Epithelial cell of esophagus (primary cell): ENCODE data around the gene SLC2A9.
A peak's percentile ranks its signal among the peaks of the same experiment; 100 is the strongest.

Experiments used
- DNase-seq: peaks from one replicate; pipeline ENCODE4 v3.0.0; 2010; ENCODE audit warnings: low read depth
- H3K4me3 ChIP-seq: 2 replicates; pipeline ENCODE4 v1.5.1; 2011; ENCODE audit warnings: mild to moderate bottlenecking, low read length, control low read depth
- CTCF ChIP-seq: IDR thresholded peaks from 2 replicates; pipeline ENCODE4 v1.5.1; 2011; ENCODE audit warnings: low read depth, mild to moderate bottlenecking, low read length, control low read depth, inconsistent platforms; ENCODE audit not compliant: insufficient read depth; ENCODE audit errors: missing control alignments

The SLC2A9 gene

DNA sequence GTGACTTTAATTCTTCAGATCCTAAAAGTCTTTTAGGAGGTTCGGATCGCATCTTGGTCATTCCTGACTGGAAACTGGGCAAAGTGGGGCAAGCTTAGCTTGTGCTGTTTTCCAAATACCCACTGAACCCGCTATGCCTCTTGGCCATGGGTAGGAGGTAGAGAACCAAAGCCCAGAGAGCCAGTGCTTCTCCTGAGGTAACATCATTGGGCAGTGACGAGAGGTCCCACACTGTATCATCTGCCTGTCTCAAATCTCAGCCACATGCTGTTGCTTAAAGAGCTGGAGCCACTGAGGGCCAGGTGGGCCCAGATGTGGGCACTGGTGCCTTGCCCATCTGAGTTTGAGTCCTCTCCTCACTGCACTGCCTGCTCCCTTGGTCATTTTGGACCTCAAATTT is 68.2 kb downstream of the SLC2A9 start:
- TF ChIP-seq CTCF, result no peak
- DNase-seq, result no peak

DNA sequence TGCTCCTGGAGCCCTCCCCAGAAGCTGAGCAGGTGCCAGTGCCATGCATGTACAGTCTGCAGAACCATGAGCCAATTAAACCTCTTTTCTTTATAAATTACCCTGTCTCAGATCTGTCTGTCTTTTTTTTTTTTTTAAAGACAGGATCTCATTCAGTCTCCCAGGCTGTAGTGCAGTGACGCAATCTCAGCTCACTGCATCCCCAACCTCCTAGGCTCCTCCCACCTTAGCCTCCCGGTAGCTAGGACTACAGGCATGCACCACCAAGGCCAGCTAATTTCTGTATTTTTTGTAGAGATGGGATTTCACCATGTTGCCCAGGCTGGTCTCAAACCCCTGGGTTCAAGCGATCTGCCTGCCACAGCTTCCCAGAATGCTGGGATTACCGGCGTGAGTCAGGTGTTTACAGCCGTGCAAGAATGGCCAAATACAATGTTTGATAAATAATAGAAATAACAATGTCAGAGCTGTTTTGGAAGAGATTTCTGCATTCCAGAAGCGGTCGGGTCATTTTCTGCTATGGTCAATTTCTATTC is 68.8 kb downstream of the SLC2A9 start:
- no peak overlapping the region for H3K4me3 ChIP-seq
- TF ChIP-seq CTCF, result no peak
- peak; percentile 36 for DNase-seq

More for the DNA sequence above, 68.2 kb downstream of the SLC2A9 start:
- H3K4me3 ChIP-seq, result no peak overlapping the region

DNA sequence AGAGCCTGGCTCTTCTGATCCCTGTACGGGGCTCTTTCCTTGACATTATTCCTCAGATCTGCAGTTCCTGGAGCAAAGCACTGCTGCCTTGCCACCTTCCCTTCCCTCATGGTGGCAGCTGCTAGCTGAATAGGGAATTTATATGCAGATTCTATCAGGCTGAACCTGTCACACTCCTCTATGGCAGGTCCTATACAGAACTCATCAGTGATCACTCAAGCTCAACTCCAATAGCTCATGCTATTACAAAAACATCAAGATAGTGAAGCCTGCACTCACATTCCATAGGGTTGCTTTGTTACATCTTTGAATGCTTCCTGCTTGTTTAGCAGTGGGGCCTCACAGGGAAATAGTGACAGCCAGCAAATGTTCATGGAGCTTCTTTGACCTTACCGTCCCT is 71.7 kb downstream of the SLC2A9 start:
- no peak for DNase-seq
- TF ChIP-seq CTCF, result no peak
- H3K4me3 ChIP-seq, result no peak overlapping the region

DNA sequence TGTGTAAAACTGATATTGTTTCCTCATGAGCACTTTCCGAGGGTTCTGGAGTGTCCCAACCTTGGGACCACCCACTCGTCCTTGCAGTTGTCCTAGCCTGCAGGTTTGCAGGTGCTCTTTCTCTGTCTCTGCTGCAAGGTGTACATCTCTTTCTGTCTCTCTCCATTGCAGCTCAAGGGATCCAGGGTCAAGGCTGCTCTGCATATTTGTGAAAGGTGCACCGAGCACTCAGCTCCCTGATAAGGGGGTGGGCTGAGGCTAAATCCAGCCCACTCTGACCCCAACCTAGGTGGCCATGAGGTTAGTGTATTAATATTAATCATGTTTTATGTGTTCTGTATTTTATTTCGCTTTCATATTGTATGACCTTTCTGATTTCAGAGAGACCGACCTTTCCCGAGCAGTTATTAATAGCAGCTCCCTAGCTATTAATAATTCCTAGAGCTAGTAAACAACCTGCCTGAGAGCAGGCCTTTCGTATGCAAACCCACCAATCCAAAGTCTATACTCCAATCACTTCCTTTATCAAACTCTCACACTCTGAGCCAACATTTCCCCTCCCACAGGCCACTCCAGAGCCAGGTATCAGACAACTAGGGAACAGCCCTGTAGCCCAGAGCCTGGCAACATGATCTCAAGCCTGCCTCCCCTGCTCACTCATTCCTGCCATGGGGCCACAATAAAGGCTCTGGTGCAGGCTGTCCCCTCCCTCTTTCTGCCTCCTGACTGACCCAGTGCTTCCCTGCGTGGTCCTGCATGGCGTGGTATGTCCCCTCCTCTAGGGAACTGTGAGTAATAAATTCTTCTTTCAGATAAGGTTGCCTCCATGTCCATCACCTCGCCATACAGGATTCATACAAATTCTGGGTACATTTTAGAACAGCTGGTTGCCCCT is 73.9 kb downstream of the SLC2A9 start:
- DNase-seq, result no peak
- H3K4me3 ChIP-seq, result no peak overlapping the region
- TF ChIP-seq CTCF, result no peak

- DNase-seq, result no peak
- no peak for TF ChIP-seq CTCF
- no peak overlapping the region for H3K4me3 ChIP-seq
Observed at GRCh38 chr4:9946170-9946569, 75.1 kb downstream of the SLC2A9 start.

DNA sequence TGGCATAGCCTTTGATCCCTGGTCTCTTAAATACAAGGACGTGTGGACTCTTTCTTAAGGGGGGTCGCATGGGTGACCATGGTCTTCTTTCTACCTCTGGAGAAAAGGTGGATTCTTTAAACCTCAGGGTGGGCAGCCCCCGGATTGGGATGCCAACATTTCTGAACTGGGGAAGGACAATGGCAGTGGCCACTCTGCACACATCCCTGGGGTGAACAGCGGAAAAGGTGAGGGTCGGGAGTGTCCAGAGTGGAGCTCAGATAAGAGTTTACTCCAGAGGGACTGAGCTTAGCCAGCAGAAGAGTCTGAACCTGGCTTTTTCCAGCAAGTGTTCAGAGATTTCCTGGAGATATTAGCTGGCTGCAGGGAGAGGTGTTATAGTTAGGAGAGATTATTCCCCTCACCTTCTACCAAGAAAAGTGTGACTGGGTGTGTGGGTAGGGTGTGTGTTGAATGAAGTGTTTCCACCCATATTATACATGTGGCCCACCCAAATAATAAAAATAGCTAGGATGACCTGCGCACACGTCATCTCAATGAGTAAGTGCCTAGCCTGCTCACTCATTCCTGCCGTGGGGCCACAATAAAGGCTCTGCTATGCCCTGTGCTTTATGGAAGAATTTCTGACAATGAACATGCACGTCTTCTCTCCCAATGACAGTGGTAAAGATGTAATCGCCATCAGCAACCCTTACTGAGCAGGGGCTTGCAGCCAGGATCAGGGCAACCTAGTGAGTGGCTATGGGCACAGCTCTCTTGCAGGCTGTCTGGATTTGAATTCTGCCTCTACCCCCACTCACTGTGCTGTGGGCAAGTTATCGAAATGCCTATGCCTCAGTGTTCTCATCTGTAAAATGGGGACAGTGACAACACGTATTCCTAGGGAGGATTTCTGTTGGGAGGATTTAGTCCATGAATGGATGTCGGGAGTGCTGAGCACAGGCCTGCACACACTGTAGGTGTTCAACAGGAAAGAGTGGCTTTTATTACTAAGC is 76.6 kb downstream of the SLC2A9 start:
- DNase-seq, result peak; percentile 74
- TF ChIP-seq CTCF, result no peak
- H3K4me3 ChIP-seq, result no peak overlapping the region
